Neutrophil (primary cell): ENCODE results near the gene CAST.

Experiments
- H3K27ac ChIP-seq: fragments of 200-600 bp; sonication (generic); 2 replicates; pipeline ENCODE4 v1.5.1; 2016; ENCODE audit warnings: mild to moderate bottlenecking, moderate library complexity
- H3K27me3 ChIP-seq: fragments of 200-600 bp; sonication (generic); 2 replicates; pipeline ENCODE4 v1.6.0; 2016; ENCODE audit warnings: mild to moderate bottlenecking
- H3K36me3 ChIP-seq: fragments of 200-600 bp; sonication (generic); 2 replicates; pipeline ENCODE4 v1.5.1; 2017
- H3K4me1 ChIP-seq, 2 experiments: fragments of 200-600 bp in 1 of 2; sonication (generic) in 1 of 2; 1 replicate in 1 of 2; 2 replicates in 1 of 2; pipeline versions ENCODE4 v1.5.1 to v1.6.1; 2013 to 2016; ENCODE audit warnings: low read depth in 1 of 2, low read length in 1 of 2, mild to moderate bottlenecking in 1 of 2, moderate library complexity in 1 of 2; ENCODE audit not compliant: control insufficient read depth in 1 of 2, insufficient read depth in 1 of 2
- H3K4me3 ChIP-seq, 2 experiments: fragments of 200-600 bp in 1 of 2; sonication (generic) in 1 of 2; 1 replicate in 1 of 2; 2 replicates in 1 of 2; pipeline ENCODE4 v1.5.1; 2013 to 2016; ENCODE audit warnings: low read depth in 1 of 2, low read length in 1 of 2, mild to moderate bottlenecking in 1 of 2, moderate library complexity in 1 of 2
- H3K9me3 ChIP-seq: fragments of 200-600 bp; sonication (generic); 2 replicates; pipeline ENCODE4 v1.5.1; 2016
- CTCF ChIP-seq: fragments of 200-600 bp; sonication (generic); IDR thresholded peaks from 2 replicates; pipeline ENCODE4 v1.5.1; 2016; ENCODE audit warnings: antibody characterized with exemption

CAST gene

GRCh38 chr5:96712100-96712746 lies 50.0 kb downstream of the CAST start:
- H3K9me3 ChIP-seq: no peaks in the 10 kb centered on the region
- H3K36me3 ChIP-seq: no peaks in the 10 kb centered on the region
- no peak overlapping the region for H3K27ac ChIP-seq
- H3K4me3 ChIP-seq: no peak overlapping the region
- no peaks in the 10 kb centered on the region for H3K27me3 ChIP-seq
- no peak for TF ChIP-seq CTCF
- H3K4me1 ChIP-seq: peaks cover 12 to 16% of the 10 kb centered on the region in 2 experiments

- no peak overlapping the region for H3K4me3 ChIP-seq
- no peaks in the 10 kb centered on the region for H3K9me3 ChIP-seq
- peaks cover 12 to 16% of the 10 kb centered on the region in 2 experiments for H3K4me1 ChIP-seq
- H3K27me3 ChIP-seq: no peaks in the 10 kb centered on the region
- H3K27ac ChIP-seq: peak overlapping the region; percentile 59
- H3K36me3 ChIP-seq: peaks cover 6% of the 10 kb centered on the region
- no peak for TF ChIP-seq CTCF
These were observed 52.3 kb downstream of the CAST start for GRCh38 chr5:96714450-96714849.

GRCh38 chr5:96714951-96715451 lies 52.8 kb downstream of the CAST start:
- peaks cover 12 to 16% of the 10 kb centered on the region in 2 experiments for H3K4me1 ChIP-seq
- no peaks in the 10 kb centered on the region for H3K9me3 ChIP-seq
- no peak for TF ChIP-seq CTCF
- H3K27ac ChIP-seq: peak overlapping the region; percentile 59
- no peaks in the 10 kb centered on the region for H3K27me3 ChIP-seq
- peaks cover 6% of the 10 kb centered on the region for H3K36me3 ChIP-seq
- no peak overlapping the region for H3K4me3 ChIP-seq

GRCh38 chr5:96716007-96716406 lies 53.8 kb downstream of the CAST start:
- H3K4me1 ChIP-seq: peaks cover 12 to 16% of the 10 kb centered on the region in 2 experiments
- peak overlapping the region; percentile 59 for H3K27ac ChIP-seq
- no peaks in the 10 kb centered on the region for H3K9me3 ChIP-seq
- TF ChIP-seq CTCF: no peak
- H3K36me3 ChIP-seq: peaks cover 6% of the 10 kb centered on the region
- no peaks in the 10 kb centered on the region for H3K27me3 ChIP-seq
- H3K4me3 ChIP-seq: no peak overlapping the region

GRCh38 chr5:96716716-96717115 lies 54.5 kb downstream of the CAST start:
- H3K4me3 ChIP-seq: no peak overlapping the region
- H3K27ac ChIP-seq: no peak overlapping the region
- H3K4me1 ChIP-seq: peaks cover 12 to 16% of the 10 kb centered on the region in 2 experiments
- no peaks in the 10 kb centered on the region for H3K9me3 ChIP-seq
- H3K27me3 ChIP-seq: no peaks in the 10 kb centered on the region
- no peak for TF ChIP-seq CTCF
- peaks cover 6% of the 10 kb centered on the region for H3K36me3 ChIP-seq
